ENCODE results near the gene C1orf21.
A peak's percentile ranks its signal among the peaks of the same experiment; 100 is the strongest.

C1orf21 gene

DNA sequence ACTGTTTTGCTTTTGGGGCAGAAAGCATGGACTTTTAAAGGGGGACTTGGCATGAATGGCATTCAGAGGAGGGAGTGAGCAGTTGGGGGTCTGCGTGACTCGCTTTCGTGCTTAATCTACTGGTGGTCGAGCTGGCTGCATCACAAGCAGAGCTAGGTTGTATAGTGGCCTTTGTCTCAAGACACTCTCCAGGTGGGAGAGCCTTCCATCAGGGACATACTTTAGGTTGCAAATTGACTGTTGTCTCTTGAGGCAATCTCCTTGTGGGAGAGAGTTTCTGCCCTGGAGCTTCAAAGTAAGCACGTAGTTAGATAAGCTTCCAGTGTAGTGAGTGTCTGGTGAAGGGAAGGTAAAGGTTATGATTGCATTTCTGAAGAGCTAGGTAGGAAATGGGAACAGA is 93.9 kb downstream of the C1orf21 start:
- TF ChIP-seq, protein P1, sequence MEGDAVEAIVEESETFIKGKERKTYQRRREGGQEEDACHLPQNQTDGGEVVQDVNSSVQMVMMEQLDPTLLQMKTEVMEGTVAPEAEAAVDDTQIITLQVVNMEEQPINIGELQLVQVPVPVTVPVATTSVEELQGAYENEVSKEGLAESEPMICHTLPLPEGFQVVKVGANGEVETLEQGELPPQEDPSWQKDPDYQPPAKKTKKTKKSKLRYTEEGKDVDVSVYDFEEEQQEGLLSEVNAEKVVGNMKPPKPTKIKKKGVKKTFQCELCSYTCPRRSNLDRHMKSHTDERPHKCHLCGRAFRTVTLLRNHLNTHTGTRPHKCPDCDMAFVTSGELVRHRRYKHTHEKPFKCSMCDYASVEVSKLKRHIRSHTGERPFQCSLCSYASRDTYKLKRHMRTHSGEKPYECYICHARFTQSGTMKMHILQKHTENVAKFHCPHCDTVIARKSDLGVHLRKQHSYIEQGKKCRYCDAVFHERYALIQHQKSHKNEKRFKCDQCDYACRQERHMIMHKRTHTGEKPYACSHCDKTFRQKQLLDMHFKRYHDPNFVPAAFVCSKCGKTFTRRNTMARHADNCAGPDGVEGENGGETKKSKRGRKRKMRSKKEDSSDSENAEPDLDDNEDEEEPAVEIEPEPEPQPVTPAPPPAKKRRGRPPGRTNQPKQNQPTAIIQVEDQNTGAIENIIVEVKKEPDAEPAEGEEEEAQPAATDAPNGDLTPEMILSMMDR (IDR thresholded peaks at IDR 0.05): no peak

DNA sequence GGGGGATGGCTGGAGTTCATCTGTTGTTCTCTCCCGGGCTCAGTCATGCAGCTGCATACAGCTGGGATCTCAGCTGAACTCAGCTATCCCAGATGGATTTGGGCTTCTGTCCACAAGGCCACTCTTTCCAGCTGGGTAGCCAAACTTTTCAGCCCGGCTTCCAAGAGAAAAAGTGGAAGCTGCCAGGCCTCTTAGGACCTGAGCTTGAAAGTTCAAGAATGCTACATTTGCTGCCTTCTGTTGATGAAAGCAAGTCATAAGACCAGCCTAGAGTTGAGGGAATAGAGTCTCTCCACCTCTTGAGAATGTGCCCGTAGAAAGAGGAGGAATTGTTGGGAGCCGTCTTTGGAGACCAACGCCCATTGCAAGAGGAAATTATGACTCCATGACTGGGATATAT is 95.3 kb downstream of the C1orf21 start:
- TF ChIP-seq, protein P1 (IDR thresholded peaks at IDR 0.05): no peak

DNA sequence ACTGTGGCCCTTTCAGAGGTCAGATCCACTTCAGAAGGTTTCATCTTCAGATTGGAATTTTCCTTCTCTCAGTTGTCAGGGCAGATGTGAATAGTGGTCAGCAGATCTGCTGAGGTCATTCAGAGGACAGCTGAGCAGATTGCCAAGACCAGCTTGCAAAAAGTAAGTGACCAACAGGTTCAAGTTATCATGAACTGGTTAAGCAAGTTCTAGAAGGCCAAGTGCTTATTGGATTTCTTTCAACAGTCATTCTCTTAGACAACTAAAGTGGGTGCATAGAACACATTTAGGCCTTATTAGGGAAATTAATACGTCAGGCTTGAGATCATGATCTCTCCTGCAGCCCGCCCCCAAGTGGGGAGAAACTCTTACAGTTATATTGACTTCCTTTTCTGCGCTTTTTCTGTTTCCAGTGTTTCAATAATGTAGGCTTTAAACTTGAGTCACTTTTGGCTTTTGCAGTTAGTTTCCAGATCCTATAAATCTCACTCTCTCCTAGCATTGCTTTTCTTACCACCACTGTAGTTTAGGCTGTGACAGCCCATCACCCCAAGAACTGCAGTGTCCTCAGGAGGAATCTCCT is 96.4 kb downstream of the C1orf21 start:
- TF ChIP-seq, protein P1 (IDR thresholded peaks at IDR 0.05): peak; percentile 38; the same call in 1 of the 2 replicates

DNA sequence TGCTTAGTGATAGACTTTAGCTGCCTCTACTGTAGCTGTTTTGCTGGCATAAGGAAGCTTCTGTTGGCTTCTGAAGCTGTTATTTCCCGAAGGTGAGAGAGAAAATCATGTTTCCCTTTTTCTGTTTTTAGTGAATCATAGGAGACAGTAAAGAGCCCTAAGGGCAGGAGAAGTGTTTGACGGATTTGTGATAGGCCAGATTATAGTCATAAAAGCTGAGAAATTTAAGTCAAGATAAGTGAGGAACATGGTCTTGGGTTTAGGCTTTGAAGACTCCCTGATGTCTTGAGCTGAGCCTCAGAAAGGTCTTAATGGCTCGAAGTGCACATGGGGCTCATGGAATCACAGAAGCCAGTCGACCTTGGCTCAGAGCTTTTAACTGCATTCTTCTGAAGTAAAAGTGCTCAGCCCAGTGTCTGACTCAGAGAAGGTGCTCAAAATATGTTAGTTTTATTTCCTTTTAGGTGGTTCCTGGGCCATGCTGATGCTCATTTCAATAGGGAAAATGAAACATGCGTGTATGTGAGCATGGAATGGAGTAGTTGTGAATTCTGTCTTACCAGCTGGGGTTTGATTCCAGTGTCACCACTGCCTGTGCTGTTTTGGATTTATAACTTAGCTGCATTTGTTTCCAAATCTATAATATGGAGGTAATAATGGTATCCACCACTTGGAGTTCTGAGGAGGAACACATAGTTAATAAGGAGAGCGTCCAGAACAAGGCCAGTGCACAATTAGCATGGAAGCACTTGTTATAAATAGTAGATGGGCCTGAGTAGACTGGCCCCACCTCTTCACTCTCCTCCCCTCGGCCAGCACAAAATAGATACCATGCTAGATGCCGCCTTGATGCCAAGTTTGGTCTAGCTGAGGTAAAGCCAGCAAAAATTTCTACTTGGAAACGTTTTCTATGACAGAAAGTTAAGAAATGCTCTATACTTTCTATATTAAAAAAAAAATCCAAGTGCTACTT is 99.2 kb downstream of the C1orf21 start:
- TF ChIP-seq, protein P1 (IDR thresholded peaks at IDR 0.05): no peak

DNA sequence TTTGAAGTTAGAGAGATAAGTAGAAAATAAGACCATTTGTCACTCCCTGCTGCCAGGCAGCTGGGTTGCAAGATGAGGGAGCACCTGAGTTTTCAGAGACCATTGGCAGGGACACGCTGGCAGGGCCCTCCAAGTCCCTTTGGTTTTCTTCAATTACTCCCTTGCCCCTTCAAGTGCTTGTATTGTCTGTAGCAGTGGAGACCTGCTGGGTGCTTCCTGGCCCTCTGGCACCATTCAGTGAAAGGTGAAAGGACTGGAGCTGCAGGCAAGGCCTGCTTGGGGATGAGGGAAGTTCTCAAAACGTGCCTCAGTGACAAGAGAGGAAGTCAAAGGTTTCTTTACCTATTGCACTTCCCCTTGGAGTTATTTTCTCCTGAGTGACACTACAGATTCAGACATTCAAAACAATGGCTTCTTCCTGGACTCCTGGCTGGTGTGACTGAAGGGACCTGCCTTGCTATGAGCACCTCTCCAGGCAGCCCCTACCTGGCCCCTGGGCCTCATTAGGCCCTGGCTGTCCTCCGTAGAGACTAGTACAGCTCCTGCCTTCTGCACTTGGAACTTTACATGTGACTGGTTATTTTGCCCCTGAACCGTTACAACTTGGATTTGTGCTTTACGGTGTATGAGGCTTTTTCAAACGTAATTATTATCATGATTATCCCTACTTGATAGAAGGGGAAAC is 100.1 kb downstream of the C1orf21 start:
- TF ChIP-seq, protein P1 (IDR thresholded peaks at IDR 0.05): no peak

DNA sequence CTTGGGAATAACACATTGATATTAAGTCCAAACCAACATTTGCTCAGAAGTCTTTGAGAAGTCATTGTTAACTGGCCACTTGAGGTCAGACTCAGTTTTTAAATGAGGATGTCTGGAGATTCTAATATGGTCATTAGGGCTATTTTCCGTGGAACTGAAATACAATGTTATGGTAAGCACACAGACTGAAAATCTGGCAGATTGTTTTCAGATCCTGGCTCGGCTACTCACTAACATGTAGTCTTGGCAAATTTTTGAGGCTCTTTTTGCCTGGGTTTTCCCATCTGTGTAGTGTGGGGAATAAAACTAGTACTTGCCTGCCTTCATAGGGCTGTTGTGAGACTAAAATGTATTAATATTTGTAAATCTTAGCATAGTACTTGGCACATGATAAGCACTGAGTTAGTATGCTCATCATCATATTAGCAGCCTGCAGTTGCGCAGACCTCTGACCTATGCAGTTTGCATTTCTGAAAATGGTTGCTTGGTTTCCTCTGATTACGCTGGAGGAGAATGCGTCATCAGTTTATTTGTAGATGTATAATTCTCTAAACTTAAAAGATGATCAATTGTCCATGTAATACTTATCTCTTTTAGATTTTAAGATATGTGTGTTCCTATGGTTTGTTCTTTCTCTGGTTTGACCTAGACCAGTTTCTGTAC is 100.8 kb downstream of the C1orf21 start:
- TF ChIP-seq, protein P1 (IDR thresholded peaks at IDR 0.05): no peak

DNA sequence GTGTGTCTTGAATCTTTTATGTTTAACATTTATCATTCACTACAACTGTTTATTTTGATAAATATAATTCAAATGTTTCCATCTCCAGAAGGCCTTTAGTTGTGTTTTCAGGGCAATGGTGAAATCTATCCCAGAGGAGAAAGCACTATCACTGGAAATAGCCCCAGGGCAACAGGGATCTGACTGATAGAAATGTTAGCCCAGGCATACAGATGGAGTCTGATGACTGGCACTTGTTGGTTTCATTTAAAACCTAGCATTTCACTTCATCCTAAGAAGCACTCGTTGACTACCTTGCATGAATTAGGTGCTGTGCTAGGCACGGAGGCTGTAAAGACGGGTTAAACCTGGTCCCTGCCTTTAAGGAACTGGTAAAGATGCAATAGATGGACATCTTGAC is 103.1 kb downstream of the C1orf21 start:
- TF ChIP-seq, protein P1 (IDR thresholded peaks at IDR 0.05): no peak
